ENCODE measurements around the gene TDRD6. TPM values are rescaled to one million over a fixed set of nuclear protein-coding genes. Genes with fewer than 3 reads are reported as not detected.

TDRD6 gene
- total and polyA plus RNA-seq, 5 donors from 2014 or later: not detected

DNA sequence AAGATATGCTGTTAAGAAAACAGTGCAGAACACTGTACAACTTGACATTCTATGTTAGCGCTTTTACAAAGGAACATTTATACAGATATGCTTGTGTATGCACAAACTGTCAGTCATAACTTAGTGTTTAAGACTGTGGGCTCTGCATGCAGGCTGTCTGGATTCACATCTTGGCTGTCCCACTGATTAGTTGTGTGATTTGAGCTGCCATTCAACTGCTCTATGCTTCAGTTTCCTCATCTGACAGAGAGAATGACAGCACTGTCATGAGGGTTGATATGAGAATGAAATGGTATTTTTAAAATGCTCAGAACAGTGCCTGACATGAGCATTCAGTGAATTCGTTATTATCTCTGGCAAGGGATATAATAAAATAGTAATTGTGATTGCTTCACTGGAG is 26.2 kb upstream of the TDRD6 start:
- Mint-ChIP-seq H3K27me3 (peaks cover 7% of the 10 kb centered on the region), H3K9me3 (no peaks in the 10 kb centered on the region), H3K36me3 (no peaks in the 10 kb centered on the region), H3K4me1 (no peaks in the 10 kb centered on the region), H3K4me3 (no peak overlapping the region), H3K27ac (no peak overlapping the region)
- Histone ChIP-seq H3K9me3 (ENCODE audit: control insufficient read depth in 2 of 2, low read length in 2 of 2) (no peaks in the 10 kb centered on the region), H3K27me3 (ENCODE audit: control insufficient read depth, insufficient read depth, low read length) (no peaks in the 10 kb centered on the region), H3K4me3 (ENCODE audit: low read depth, low read length) (no peak overlapping the region), H3K4me1 (ENCODE audit: control insufficient read depth, insufficient read depth, low read length, poor library complexity, severe bottlenecking) (no peaks in the 10 kb centered on the region), H3K36me3 (ENCODE audit: control insufficient read depth, insufficient read depth, low read length) (no peaks in the 10 kb centered on the region), H3K27ac (ENCODE audit: insufficient read depth, low read length, poor library complexity, severe bottlenecking) (no peak overlapping the region)
- no peak for ATAC-seq (ENCODE audit: low read depth in 2 of 2)
- DNase-seq: no peak

DNA sequence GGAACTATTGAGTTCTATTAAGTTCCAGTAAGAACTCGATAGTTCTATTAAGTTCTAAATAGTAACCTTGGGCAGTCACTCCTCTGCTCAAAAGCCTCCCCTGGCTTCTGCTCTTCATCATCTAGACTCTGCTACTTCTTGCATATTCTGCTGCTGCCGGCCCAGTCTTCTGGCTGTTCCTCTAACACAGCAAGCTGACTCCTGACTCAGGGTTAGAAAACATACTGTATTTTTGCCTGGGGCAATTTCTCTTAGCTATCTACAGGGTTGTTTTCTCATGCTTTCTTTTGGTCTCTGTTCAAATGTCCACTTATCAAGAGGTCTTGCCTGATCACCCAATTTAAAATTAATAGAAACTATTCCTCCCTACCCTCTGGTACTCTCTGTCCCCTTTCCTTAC is 20.3 kb upstream of the TDRD6 start:
- no peak overlapping the region for H3K4me3 ChIP-seq (ENCODE audit: low read depth, low read length)
- H3K4me3 Mint-ChIP-seq: no peak overlapping the region
- no peaks in the 10 kb centered on the region for H3K36me3 Mint-ChIP-seq
- no peaks in the 10 kb centered on the region for H3K36me3 ChIP-seq (ENCODE audit: control insufficient read depth, insufficient read depth, low read length)
- no peak for DNase-seq
- no peaks in the 10 kb centered on the region for H3K27me3 Mint-ChIP-seq
- no peaks in the 10 kb centered on the region for H3K9me3 ChIP-seq (ENCODE audit: control insufficient read depth in 2 of 2, low read length in 2 of 2)
- no peaks in the 10 kb centered on the region for H3K4me1 ChIP-seq (ENCODE audit: control insufficient read depth, insufficient read depth, low read length, poor library complexity, severe bottlenecking)
- H3K4me1 Mint-ChIP-seq: no peaks in the 10 kb centered on the region
- no peak for ATAC-seq (ENCODE audit: low read depth in 2 of 2)
- H3K9me3 Mint-ChIP-seq: no peaks in the 10 kb centered on the region
- no peak overlapping the region for H3K27ac ChIP-seq (ENCODE audit: insufficient read depth, low read length, poor library complexity, severe bottlenecking)
- no peaks in the 10 kb centered on the region for H3K27me3 ChIP-seq (ENCODE audit: control insufficient read depth, insufficient read depth, low read length)
- no peak overlapping the region for H3K27ac Mint-ChIP-seq

DNA sequence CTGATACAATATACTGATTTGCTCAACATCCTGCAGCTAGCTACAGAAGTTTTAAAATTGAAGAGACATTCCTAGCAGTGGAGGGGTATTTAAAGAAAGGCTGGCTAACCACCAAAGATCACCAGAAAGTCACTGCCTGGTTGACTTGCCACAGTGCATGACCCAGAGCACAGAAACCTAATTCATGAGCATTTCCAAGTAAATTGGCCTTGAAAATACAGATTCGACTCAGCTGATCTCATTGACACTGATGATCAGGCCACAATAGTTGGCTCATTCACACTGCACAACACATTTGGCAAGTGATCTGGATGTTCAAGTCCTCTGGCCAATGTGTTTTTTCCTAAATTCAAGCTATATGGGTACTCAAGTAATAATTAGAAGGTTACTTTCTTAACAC is 13.3 kb upstream of the TDRD6 start:
- H3K4me1 ChIP-seq (ENCODE audit: control insufficient read depth, insufficient read depth, low read length, poor library complexity, severe bottlenecking): no peaks in the 10 kb centered on the region
- Mint-ChIP-seq H3K27me3 (no peaks in the 10 kb centered on the region), H3K4me1 (no peaks in the 10 kb centered on the region), H3K27ac (no peak overlapping the region), H3K9me3 (peaks cover 0 to 2% (median 0%) of the 10 kb centered on the region in 7 donors), H3K36me3 (no peaks in the 10 kb centered on the region), H3K4me3 (no peak overlapping the region)
- DNase-seq: no peak
- no peaks in the 10 kb centered on the region for H3K36me3 ChIP-seq (ENCODE audit: control insufficient read depth, insufficient read depth, low read length)
- ATAC-seq (ENCODE audit: low read depth in 2 of 2): no peak
- H3K9me3 ChIP-seq (ENCODE audit: control insufficient read depth in 2 of 2, low read length in 2 of 2): no peaks in the 10 kb centered on the region
- no peak overlapping the region for H3K4me3 ChIP-seq (ENCODE audit: low read depth, low read length)
- no peak overlapping the region for H3K27ac ChIP-seq (ENCODE audit: insufficient read depth, low read length, poor library complexity, severe bottlenecking)
- H3K27me3 ChIP-seq (ENCODE audit: control insufficient read depth, insufficient read depth, low read length): no peaks in the 10 kb centered on the region

DNA sequence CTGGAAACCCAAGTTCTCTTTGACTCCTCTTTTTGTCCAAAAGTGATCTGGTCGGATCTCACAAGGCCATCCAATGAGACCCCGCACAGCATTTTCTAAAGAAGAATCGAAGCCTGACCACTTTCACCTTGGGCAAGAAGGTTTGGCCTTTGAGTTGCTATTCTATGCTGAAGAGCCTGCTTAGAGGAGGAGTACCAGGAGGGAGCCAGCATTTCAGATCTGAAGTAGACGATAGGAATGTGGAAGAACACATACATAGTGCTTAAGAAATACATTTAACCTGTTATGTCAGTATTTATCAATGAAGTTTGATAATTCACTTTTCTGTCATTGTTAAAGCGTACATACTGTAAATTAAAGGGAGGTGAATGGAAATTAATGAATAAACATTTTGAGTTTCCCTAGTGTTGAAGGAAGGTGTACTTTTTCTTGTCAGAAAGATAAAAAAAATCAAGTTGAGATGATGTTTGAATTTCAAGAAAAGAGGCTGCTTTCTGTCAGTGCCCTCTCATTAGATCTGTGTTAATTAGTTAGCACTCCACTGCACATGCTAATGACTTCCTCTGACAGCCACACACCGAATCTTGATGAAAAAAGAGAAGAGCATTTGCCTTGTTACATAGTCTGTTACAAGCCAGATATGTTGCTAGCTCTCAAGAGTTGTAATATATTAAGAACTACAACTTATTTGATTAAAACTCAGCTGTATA is 10.9 kb upstream of the TDRD6 start:
- no peak overlapping the region for H3K27ac ChIP-seq (ENCODE audit: insufficient read depth, low read length, poor library complexity, severe bottlenecking)
- DNase-seq (no peak), ATAC-seq (ENCODE audit: low read depth in 2 of 2) (no peak)
- Mint-ChIP-seq H3K4me1 (no peaks in the 10 kb centered on the region), H3K27ac (no peak overlapping the region), H3K27me3 (no peaks in the 10 kb centered on the region), H3K36me3 (no peaks in the 10 kb centered on the region), H3K4me3 (no peak overlapping the region), H3K9me3 (peaks cover 0 to 2% (median 0%) of the 10 kb centered on the region in 7 donors)
- H3K27me3 ChIP-seq (ENCODE audit: control insufficient read depth, insufficient read depth, low read length): no peaks in the 10 kb centered on the region
- no peak overlapping the region for H3K4me3 ChIP-seq (ENCODE audit: low read depth, low read length)
- H3K9me3 ChIP-seq (ENCODE audit: control insufficient read depth in 2 of 2, low read length in 2 of 2): no peaks in the 10 kb centered on the region
- no peaks in the 10 kb centered on the region for H3K4me1 ChIP-seq (ENCODE audit: control insufficient read depth, insufficient read depth, low read length, poor library complexity, severe bottlenecking)
- H3K36me3 ChIP-seq (ENCODE audit: control insufficient read depth, insufficient read depth, low read length): no peaks in the 10 kb centered on the region

DNA sequence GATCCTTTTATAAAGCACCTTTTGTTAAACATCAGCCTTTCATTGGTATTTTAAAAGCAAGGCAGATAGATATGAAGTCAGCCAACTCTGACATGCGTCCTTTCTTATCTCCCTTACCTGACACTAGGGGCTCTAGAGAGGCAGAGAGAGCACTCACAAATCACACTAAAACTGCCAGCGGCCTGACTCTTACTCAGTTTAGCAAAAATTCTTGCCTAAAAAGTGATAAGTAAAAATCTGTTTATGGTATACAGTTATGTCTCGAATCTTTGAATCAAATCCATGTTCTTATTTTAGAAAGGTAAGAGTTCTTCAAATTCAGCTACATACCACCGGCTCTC is 10.4 kb upstream of the TDRD6 start:
- Mint-ChIP-seq H3K27me3 (no peaks in the 10 kb centered on the region), H3K36me3 (no peaks in the 10 kb centered on the region), H3K9me3 (peaks cover 0 to 2% (median 0%) of the 10 kb centered on the region in 7 donors), H3K4me3 (no peak overlapping the region), H3K27ac (no peak overlapping the region), H3K4me1 (no peaks in the 10 kb centered on the region)
- Histone ChIP-seq H3K27me3 (ENCODE audit: control insufficient read depth, insufficient read depth, low read length) (no peaks in the 10 kb centered on the region), H3K4me3 (ENCODE audit: low read depth, low read length) (no peak overlapping the region), H3K27ac (ENCODE audit: insufficient read depth, low read length, poor library complexity, severe bottlenecking) (no peak overlapping the region), H3K4me1 (ENCODE audit: control insufficient read depth, insufficient read depth, low read length, poor library complexity, severe bottlenecking) (no peaks in the 10 kb centered on the region), H3K36me3 (ENCODE audit: control insufficient read depth, insufficient read depth, low read length) (no peaks in the 10 kb centered on the region), H3K9me3 (ENCODE audit: control insufficient read depth in 2 of 2, low read length in 2 of 2) (no peaks in the 10 kb centered on the region)
- ATAC-seq (ENCODE audit: low read depth in 2 of 2): no peak
- DNase-seq: no peak

DNA sequence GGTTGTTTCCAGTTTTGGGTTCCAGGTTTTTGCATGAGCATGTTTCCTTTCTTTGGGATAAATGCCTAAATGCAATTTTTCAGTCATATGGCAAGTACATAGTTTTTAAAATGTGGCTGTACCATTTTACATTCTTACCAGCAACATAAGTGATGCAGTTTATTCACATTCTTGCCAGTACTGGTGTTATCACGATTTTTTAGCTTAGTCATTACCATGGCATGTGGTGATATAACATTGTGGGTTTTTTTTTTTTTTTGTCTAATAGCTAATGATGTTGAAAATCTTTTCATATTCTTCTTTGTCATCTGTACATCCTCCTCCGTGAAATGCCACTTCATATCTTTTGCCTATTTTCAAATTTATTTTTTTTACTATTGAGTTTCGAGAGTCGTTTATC is 2.9 kb upstream of the TDRD6 start:
- ATAC-seq (ENCODE audit: low read depth in 2 of 2) (no peak), DNase-seq (no peak)
- Mint-ChIP-seq H3K27me3 (no peaks in the 10 kb centered on the region), H3K4me1 (no peaks in the 10 kb centered on the region), H3K9me3 (peaks cover 0 to 2% (median 0%) of the 10 kb centered on the region in 7 donors), H3K36me3 (no peaks in the 10 kb centered on the region), H3K27ac (no peak overlapping the region), H3K4me3 (no peak overlapping the region)
- Histone ChIP-seq H3K36me3 (ENCODE audit: control insufficient read depth, insufficient read depth, low read length) (no peaks in the 10 kb centered on the region), H3K27me3 (ENCODE audit: control insufficient read depth, insufficient read depth, low read length) (no peaks in the 10 kb centered on the region), H3K4me3 (ENCODE audit: low read depth, low read length) (no peak overlapping the region), H3K9me3 (ENCODE audit: control insufficient read depth in 2 of 2, low read length in 2 of 2) (no peaks in the 10 kb centered on the region), H3K27ac (ENCODE audit: insufficient read depth, low read length, poor library complexity, severe bottlenecking) (no peak overlapping the region), H3K4me1 (ENCODE audit: control insufficient read depth, insufficient read depth, low read length, poor library complexity, severe bottlenecking) (no peaks in the 10 kb centered on the region)

DNA sequence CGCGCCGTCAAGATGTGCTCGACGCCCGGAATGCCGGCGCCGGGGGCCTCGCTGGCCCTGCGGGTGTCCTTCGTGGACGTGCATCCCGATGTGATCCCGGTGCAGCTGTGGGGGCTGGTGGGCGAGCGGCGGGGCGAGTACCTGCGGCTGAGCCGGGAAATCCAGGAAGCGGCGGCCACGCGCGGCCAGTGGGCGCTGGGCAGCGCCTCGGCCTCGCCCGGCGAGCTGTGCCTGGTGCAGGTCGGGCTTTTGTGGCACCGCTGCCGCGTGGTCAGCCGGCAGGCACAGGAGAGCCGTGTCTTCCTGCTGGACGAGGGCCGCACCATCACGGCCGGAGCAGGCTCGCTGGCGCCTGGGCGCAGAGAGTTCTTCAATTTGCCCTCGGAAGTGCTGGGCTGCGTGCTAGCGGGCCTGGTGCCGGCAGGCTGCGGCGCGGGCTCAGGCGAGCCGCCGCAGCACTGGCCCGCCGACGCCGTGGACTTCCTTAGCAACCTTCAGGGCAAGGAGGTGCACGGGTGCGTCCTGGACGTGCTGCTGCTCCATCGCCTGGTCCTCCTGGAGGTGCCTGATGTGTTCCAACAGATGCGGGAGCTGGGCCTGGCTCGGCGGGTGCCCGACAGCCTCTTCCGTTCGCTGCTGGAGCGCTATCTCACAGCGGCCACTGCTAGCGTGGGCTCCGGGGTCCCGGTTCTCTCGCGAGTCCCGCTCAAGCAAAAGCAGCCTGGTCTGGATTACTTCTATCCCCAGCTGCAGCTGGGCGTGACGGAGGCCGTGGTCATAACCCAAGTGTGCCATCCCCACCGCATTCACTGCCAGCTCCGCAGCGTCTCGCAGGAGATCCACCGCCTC is 656 bp downstream of the TDRD6 start:
- no peak for DNase-seq

DNA sequence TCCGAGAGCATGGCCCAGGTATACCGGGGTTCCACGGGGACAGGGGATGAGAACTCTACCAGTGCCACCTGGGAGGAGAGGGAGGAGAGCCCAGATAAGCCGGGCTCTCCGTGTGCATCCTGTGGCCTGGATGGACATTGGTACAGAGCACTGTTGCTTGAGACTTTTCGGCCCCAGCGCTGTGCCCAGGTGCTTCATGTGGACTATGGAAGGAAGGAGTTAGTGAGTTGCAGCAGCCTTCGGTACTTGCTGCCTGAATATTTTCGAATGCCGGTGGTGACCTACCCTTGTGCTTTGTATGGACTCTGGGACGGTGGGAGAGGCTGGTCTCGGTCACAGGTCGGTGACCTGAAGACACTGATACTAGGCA is 1.3 kb downstream of the TDRD6 start:
- no peaks in the 10 kb centered on the region for H3K36me3 ChIP-seq (ENCODE audit: control insufficient read depth, insufficient read depth, low read length)
- no peaks in the 10 kb centered on the region for H3K4me1 Mint-ChIP-seq
- no peaks in the 10 kb centered on the region for H3K36me3 Mint-ChIP-seq

More for the DNA sequence above, 656 bp downstream of the TDRD6 start:
- Mint-ChIP-seq H3K27ac (no peak overlapping the region), H3K27me3 (no peaks in the 10 kb centered on the region), H3K9me3 (peaks cover 0 to 2% (median 0%) of the 10 kb centered on the region in 7 donors), H3K4me3 (no peak overlapping the region), H3K36me3 (no peaks in the 10 kb centered on the region), H3K4me1 (no peaks in the 10 kb centered on the region)
- Histone ChIP-seq H3K27me3 (ENCODE audit: control insufficient read depth, insufficient read depth, low read length) (no peaks in the 10 kb centered on the region), H3K9me3 (ENCODE audit: control insufficient read depth in 2 of 2, low read length in 2 of 2) (no peaks in the 10 kb centered on the region), H3K4me3 (ENCODE audit: low read depth, low read length) (no peak overlapping the region), H3K36me3 (ENCODE audit: control insufficient read depth, insufficient read depth, low read length) (no peaks in the 10 kb centered on the region), H3K27ac (ENCODE audit: insufficient read depth, low read length, poor library complexity, severe bottlenecking) (no peak overlapping the region), H3K4me1 (ENCODE audit: control insufficient read depth, insufficient read depth, low read length, poor library complexity, severe bottlenecking) (no peaks in the 10 kb centered on the region)
- no peak for ATAC-seq (ENCODE audit: low read depth in 2 of 2)

More for the DNA sequence above, 1.3 kb downstream of the TDRD6 start:
- Histone ChIP-seq H3K9me3 (ENCODE audit: control insufficient read depth in 2 of 2, low read length in 2 of 2) (no peaks in the 10 kb centered on the region), H3K27me3 (ENCODE audit: control insufficient read depth, insufficient read depth, low read length) (no peaks in the 10 kb centered on the region), H3K4me1 (ENCODE audit: control insufficient read depth, insufficient read depth, low read length, poor library complexity, severe bottlenecking) (no peaks in the 10 kb centered on the region), H3K4me3 (ENCODE audit: low read depth, low read length) (no peak overlapping the region), H3K27ac (ENCODE audit: insufficient read depth, low read length, poor library complexity, severe bottlenecking) (no peak overlapping the region)
- Mint-ChIP-seq H3K27ac (no peak overlapping the region), H3K9me3 (peaks cover 0 to 2% (median 0%) of the 10 kb centered on the region in 7 donors), H3K27me3 (no peaks in the 10 kb centered on the region), H3K4me3 (no peak overlapping the region)
- ATAC-seq (ENCODE audit: low read depth in 2 of 2): no peak
- no peak for DNase-seq

All from CD4-positive, CD25-positive, alpha-beta regulatory T cell (primary cell).